ENCODE measurements around the gene MN1.

Gene MN1

GRCh38 chr22:27784120-27784475 is 17.5 kb downstream of the MN1 start:
- Histone ChIP-seq H3F3A (ENCODE audit: insufficient read depth) (no peaks in the 10 kb centered on the region), H2AFZ (ENCODE audit: low read depth, low read length, severe bottlenecking) (no peak overlapping the region), H3K9me2 (replicated peaks; ENCODE audit: insufficient read depth, low read length) (no peaks in the 10 kb centered on the region), H3K9me3 (ENCODE audit: insufficient read depth, low read length) (no peaks in the 10 kb centered on the region), H3K27me3 (ENCODE audit: low read length) (no peaks in the 10 kb centered on the region), H3K27ac (ENCODE audit: low read depth, low read length) (no peak overlapping the region), H3K4me2 (ENCODE audit: low read depth, low read length, poor library complexity, severe bottlenecking) (no peak overlapping the region), H3K36me3 (ENCODE audit: low read length) (no peaks in the 10 kb centered on the region), H3K4me3 (ENCODE audit: insufficient read depth, low read length, poor library complexity, severe bottlenecking) (no peak overlapping the region), H3K79me2 (ENCODE audit: insufficient read depth, low read length) (no peaks in the 10 kb centered on the region), H4K20me1 (ENCODE audit: low read depth, low read length) (no peaks in the 10 kb centered on the region), H3K9ac (ENCODE audit: low read length) (no peak overlapping the region)
- TF ChIP-seq CTCF (IDR thresholded peaks at IDR 0.05; ENCODE audit: insufficient read depth, low read length, poor library complexity, severe bottlenecking) = no peak

- Histone ChIP-seq H3K9ac (ENCODE audit: low read length) (no peak overlapping the region), H3K27me3 (ENCODE audit: low read length) (no peaks in the 10 kb centered on the region), H3K36me3 (ENCODE audit: low read length) (no peaks in the 10 kb centered on the region), H3K9me2 (replicated peaks; ENCODE audit: insufficient read depth, low read length) (no peaks in the 10 kb centered on the region), H3K27ac (ENCODE audit: low read depth, low read length) (no peak overlapping the region), H3K4me3 (ENCODE audit: insufficient read depth, low read length, poor library complexity, severe bottlenecking) (no peak overlapping the region), H3K4me2 (ENCODE audit: low read depth, low read length, poor library complexity, severe bottlenecking) (no peak overlapping the region), H4K20me1 (ENCODE audit: low read depth, low read length) (no peaks in the 10 kb centered on the region), H3K9me3 (ENCODE audit: insufficient read depth, low read length) (no peaks in the 10 kb centered on the region), H2AFZ (ENCODE audit: low read depth, low read length, severe bottlenecking) (no peak overlapping the region), H3F3A (ENCODE audit: insufficient read depth) (no peaks in the 10 kb centered on the region), H3K79me2 (ENCODE audit: insufficient read depth, low read length) (no peaks in the 10 kb centered on the region)
- TF ChIP-seq CTCF (IDR thresholded peaks at IDR 0.05; ENCODE audit: insufficient read depth, low read length, poor library complexity, severe bottlenecking) (no peak), EZH2phosphoT487 (conservative IDR thresholded peaks at IDR 0.05; ENCODE audit: low read length) (no peak)
Observed at GRCh38 chr22:27783436-27784119, 18.0 kb downstream of the MN1 start.

- Histone ChIP-seq H4K20me1 (ENCODE audit: low read depth, low read length) (no peaks in the 10 kb centered on the region), H3K4me2 (ENCODE audit: low read depth, low read length, poor library complexity, severe bottlenecking) (no peak overlapping the region), H3F3A (ENCODE audit: insufficient read depth) (no peaks in the 10 kb centered on the region), H3K9me3 (ENCODE audit: insufficient read depth, low read length) (no peaks in the 10 kb centered on the region), H3K27ac (ENCODE audit: low read depth, low read length) (no peak overlapping the region), H3K27me3 (ENCODE audit: low read length) (no peaks in the 10 kb centered on the region), H3K79me2 (ENCODE audit: insufficient read depth, low read length) (no peaks in the 10 kb centered on the region), H3K9me2 (replicated peaks; ENCODE audit: insufficient read depth, low read length) (no peaks in the 10 kb centered on the region), H3K4me3 (ENCODE audit: insufficient read depth, low read length, poor library complexity, severe bottlenecking) (no peak overlapping the region), H3K9ac (ENCODE audit: low read length) (no peak overlapping the region), H2AFZ (ENCODE audit: low read depth, low read length, severe bottlenecking) (no peak overlapping the region), H3K36me3 (ENCODE audit: low read length) (no peaks in the 10 kb centered on the region)
- TF ChIP-seq EZH2phosphoT487 (conservative IDR thresholded peaks at IDR 0.05; ENCODE audit: low read length) (no peak), CTCF (IDR thresholded peaks at IDR 0.05; ENCODE audit: insufficient read depth, low read length, poor library complexity, severe bottlenecking) (no peak)
Observed at GRCh38 chr22:27782088-27782487, 19.5 kb downstream of the MN1 start.

Data from SU-DHL-6 (cell line).